HepG2 (cell line): ENCODE measurements around the gene SRSF2. TPM values are rescaled to one million over a fixed set of nuclear protein-coding genes. Genes with fewer than 3 reads are reported as not detected.

Source experiments
- AGO2 ChIP-seq: fragments of 200-400 bp; formaldehyde crosslinking; optimal IDR thresholded peaks from 2 replicates; pipeline ENCODE3; 2017; ENCODE audit warnings: mild to moderate bottlenecking, low read depth, low read length, moderate library complexity
- ATF5 ChIP-seq: sonication (generic); formaldehyde crosslinking; IDR thresholded peaks from 2 replicates; pipeline ENCODE4 v1.4.0; 2020; ENCODE audit warnings: mild to moderate bottlenecking, low read depth, missing genetic modification reagents
- POGZ ChIP-seq: sonication (generic); formaldehyde crosslinking; IDR thresholded peaks from 2 replicates; pipeline ENCODE4 v1.4.0; 2020; ENCODE audit warnings: mild to moderate bottlenecking, missing genetic modification reagents
- XRCC5 ChIP-seq: fragments of 200-400 bp; formaldehyde crosslinking; optimal IDR thresholded peaks from 2 replicates; pipeline ENCODE3; 2017; ENCODE audit warnings: mild to moderate bottlenecking, low read length
- ZFP90 ChIP-seq: sonication (generic); formaldehyde crosslinking; IDR thresholded peaks from 2 replicates; pipeline ENCODE4 v1.8.0; 2022; ENCODE audit warnings: missing genetic modification reagents, mild to moderate bottlenecking, inconsistent platforms, borderline replicate concordance
- ZNF652 ChIP-seq: IDR thresholded peaks from 2 replicates; pipeline ENCODE4 v1.6.1; 2016; ENCODE audit warnings: low read depth, borderline replicate concordance
- ZNF776 ChIP-seq: sonication (generic); formaldehyde crosslinking; IDR thresholded peaks from 2 replicates; pipeline ENCODE4 v1.4.0; 2020; ENCODE audit warnings: mild to moderate bottlenecking, missing genetic modification reagents
- ZNF784 ChIP-seq: sonication (generic); formaldehyde crosslinking; IDR thresholded peaks from 2 replicates; pipeline ENCODE4 v1.5.1; 2020; ENCODE audit warnings: missing genetic modification reagents, mild to moderate bottlenecking, borderline replicate concordance
- ZSCAN21 ChIP-seq: sonication (generic); formaldehyde crosslinking; IDR thresholded peaks from 2 replicates; pipeline ENCODE4 v1.8.0; 2022; ENCODE audit warnings: mild to moderate bottlenecking, missing genetic modification reagents, moderate library complexity, borderline replicate concordance
- ZSCAN25 ChIP-seq: sonication (generic); formaldehyde crosslinking; IDR thresholded peaks from 2 replicates; pipeline ENCODE4 v1.8.0; 2022; ENCODE audit warnings: mild to moderate bottlenecking, missing genetic modification reagents
- polyA plus RNA-seq, 8 experiments: library from polyadenylated mRNA; depleted of rRNA in 3 of 8; stranded (reverse) in 7 of 8; unstranded in 1 of 8; fragments of >200 nt; fragmentation: Illumina TruSeq in 4 of 8; extraction: Trizol in 4 of 8; gene quantifications; 2 replicates each; pipeline versions ENCODE4 v1.2.1 to v1.2.3, GENCODE V29; 2011 to 2016; ENCODE audit warnings: low read depth in 4 of 8, missing spikeins in 1 of 8, mixed read lengths in 1 of 8; ENCODE audit not compliant: insufficient read depth in 1 of 8
- total RNA-seq, 5 experiments: library from RNA; depleted of rRNA; stranded (reverse); fragments of >200 nt; fragmentation: Illumina TruSeq; extraction: Trizol; gene quantifications; 2 replicates each; pipeline ENCODE4 v1.2.3, GENCODE V29; 2016; ENCODE audit warnings: low read depth in 1 of 5
- TF ChIP-seq, protein P1 (sequence below): sonication (generic); formaldehyde crosslinking; IDR thresholded peaks from 2 replicates; pipeline ENCODE4 v1.5.1; 2020; ENCODE audit warnings: missing genetic modification reagents, mild to moderate bottlenecking, borderline replicate concordance
- TF ChIP-seq, protein P2 (sequence below): sonication (generic); formaldehyde crosslinking; IDR thresholded peaks from 2 replicates; pipeline ENCODE4 v1.4.0; 2020; ENCODE audit warnings: mild to moderate bottlenecking, missing genetic modification reagents
- TF ChIP-seq, protein P3 (sequence below): sonication (generic); formaldehyde crosslinking; conservative IDR thresholded peaks from 2 replicates; pipeline ENCODE4 v1.4.0; 2020; ENCODE audit warnings: missing genetic modification reagents

SRSF2 gene
- total and polyA plus RNA-seq, 2 of the 13 experiments (the other 11 are each of a cell fraction or from before 2014, with no cell fraction given): 306 to 319 TPM

GRCh38 chr17:76700617-76701470, 36.3 kb downstream of the SRSF2 start (continued):
- 0 out of 2 replicates have a peak, but pooled peaks have one; percentile 45 for TF ChIP-seq ATF5 (CRISPR knock-in tag)
- peak; percentile 77 for TF ChIP-seq POGZ
- TF ChIP-seq ZSCAN21 (CRISPR knock-in tag): no peak; the same call in none of the 2 replicates
- 0 out of 2 replicates have a peak, but pooled peaks have one; percentile 72 for TF ChIP-seq ZNF776 (CRISPR knock-in tag)
- TF ChIP-seq ZFP90 (CRISPR knock-in tag): peak; percentile 69; the same call in 1 of the 2 replicates
- TF ChIP-seq, protein P1, sequence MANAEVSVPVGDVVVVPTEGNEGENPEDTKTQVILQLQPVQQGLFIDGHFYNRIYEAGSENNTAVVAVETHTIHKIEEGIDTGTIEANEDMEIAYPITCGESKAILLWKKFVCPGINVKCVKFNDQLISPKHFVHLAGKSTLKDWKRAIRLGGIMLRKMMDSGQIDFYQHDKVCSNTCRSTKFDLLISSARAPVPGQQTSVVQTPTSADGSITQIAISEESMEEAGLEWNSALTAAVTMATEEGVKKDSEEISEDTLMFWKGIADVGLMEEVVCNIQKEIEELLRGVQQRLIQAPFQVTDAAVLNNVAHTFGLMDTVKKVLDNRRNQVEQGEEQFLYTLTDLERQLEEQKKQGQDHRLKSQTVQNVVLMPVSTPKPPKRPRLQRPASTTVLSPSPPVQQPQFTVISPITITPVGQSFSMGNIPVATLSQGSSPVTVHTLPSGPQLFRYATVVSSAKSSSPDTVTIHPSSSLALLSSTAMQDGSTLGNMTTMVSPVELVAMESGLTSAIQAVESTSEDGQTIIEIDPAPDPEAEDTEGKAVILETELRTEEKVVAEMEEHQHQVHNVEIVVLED: peak; percentile 61; the same call in 1 of the 2 replicates
- no peak for TF ChIP-seq AGO2
- TF ChIP-seq ZNF784 (CRISPR knock-in tag): peak; percentile 86
- TF ChIP-seq XRCC5: no peak
- TF ChIP-seq, protein P2, sequence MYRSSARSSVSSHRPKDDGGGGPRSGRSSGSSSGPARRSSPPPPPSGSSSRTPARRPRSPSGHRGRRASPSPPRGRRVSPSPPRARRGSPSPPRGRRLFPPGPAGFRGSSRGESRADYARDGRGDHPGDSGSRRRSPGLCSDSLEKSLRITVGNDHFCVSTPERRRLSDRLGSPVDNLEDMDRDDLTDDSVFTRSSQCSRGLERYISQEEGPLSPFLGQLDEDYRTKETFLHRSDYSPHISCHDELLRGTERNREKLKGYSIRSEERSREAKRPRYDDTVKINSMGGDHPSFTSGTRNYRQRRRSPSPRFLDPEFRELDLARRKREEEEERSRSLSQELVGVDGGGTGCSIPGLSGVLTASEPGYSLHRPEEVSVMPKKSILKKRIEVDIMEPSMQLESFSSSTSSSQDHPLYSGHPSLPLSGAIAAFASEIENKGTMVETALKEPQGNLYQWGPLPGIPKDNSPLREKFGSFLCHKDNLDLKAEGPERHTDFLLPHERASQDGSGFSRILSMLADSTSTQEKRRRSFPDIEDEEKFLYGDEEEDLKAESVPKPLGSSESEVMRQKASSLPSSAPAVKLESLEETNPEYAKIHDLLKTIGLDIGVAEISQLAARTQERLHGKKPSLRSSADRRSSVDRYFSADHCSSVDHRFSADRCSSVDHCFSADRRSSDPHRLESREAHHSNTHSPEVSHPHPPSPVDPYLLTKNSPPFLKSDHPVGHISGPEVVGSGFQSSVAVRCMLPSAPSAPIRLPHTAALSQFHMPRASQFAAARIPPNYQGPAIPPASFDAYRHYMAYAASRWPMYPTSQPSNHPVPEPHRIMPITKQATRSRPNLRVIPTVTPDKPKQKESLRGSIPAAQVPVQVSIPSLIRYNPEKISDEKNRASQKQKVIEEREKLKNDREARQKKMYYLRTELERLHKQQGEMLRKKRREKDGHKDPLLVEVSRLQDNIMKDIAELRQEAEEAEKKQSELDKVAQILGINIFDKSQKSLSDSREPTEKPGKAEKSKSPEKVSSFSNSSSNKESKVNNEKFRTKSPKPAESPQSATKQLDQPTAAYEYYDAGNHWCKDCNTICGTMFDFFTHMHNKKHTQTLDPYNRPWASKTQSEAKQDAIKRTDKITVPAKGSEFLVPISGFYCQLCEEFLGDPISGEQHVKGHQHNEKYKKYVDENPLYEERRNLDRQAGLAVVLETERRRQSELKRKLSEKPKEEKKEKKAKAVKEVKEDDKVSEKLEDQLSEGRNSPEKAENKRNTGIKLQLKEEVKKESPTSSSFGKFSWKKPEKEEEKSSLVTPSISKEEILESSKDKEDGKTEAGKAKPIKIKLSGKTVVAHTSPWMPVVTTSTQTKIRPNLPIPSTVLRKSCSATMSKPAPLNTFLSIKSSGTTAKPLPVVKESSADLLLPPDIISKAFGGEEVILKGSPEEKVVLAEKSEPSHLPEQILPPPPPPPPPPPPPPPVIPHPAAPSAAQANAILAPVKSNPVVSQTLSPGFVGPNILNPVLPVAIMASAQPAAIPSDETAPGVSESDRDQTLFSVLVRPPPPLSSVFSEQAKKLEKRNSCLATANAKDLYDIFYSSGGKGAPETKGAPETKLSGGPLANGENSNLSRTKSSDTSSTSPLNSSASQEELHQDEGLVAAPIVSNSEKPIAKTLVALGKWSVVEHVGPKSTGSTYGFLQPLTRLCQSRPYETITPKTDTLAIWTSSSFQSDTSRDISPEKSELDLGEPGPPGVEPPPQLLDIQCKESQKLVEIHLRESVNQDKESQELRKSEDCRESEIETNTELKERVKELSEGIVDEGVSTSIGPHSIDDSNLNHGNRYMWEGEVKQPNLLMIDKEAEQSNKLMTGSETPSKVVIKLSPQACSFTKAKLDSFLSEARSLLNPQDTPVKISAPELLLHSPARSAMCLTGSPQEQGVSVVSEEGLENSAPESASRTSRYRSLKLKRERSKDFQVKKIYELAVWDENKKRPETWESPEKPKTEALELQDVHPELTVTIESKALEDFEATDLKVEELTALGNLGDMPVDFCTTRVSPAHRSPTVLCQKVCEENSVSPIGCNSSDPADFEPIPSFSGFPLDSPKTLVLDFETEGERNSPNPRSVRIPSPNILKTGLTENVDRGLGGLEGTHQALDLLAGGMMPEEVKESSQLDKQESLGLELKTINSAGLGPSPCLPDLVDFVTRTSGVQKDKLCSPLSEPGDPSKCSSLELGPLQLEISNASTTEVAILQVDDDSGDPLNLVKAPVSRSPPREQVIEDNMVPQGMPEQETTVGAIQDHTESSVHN: 0 out of 2 replicates have a peak, but pooled peaks have one; percentile 16
- TF ChIP-seq, protein P3, sequence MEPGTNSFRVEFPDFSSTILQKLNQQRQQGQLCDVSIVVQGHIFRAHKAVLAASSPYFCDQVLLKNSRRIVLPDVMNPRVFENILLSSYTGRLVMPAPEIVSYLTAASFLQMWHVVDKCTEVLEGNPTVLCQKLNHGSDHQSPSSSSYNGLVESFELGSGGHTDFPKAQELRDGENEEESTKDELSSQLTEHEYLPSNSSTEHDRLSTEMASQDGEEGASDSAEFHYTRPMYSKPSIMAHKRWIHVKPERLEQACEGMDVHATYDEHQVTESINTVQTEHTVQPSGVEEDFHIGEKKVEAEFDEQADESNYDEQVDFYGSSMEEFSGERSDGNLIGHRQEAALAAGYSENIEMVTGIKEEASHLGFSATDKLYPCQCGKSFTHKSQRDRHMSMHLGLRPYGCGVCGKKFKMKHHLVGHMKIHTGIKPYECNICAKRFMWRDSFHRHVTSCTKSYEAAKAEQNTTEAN (CRISPR knock-in tag): no peak; the same call in 1 of the 2 replicates
- no peak for TF ChIP-seq ZNF652 (CRISPR knock-in tag)
- peak; percentile 97 for TF ChIP-seq ZSCAN25
